RWPE2 (cell line): ENCODE results near the gene RUNX3.

Experiments
- ATAC-seq: fragments of 200-7000 bp; cut with Tn5 transposase; 3 replicates; pipeline ENCODE4 v1.9.1; 2021; ENCODE audit warnings: low read depth
- DNase-seq: peaks from one replicate; pipeline ENCODE4 v3.0.0-alpha.2; 2020; ENCODE audit warnings: low spot score
- H3K27ac ChIP-seq: fragments of 450-650 bp; 2 replicates; pipeline ENCODE4 v1.5.1; 2017; ENCODE audit warnings: mild to moderate bottlenecking; ENCODE audit not compliant: poor library complexity, severe bottlenecking
- H3K27me3 ChIP-seq: fragments of 250-450 bp; sonication (Bioruptor Pico); 2 replicates; pipeline ENCODE4 v1.5.1; 2021; ENCODE audit warnings: mild to moderate bottlenecking, moderate library complexity; ENCODE audit not compliant: insufficient read depth, poor library complexity, severe bottlenecking
- H3K36me3 ChIP-seq: fragments of 250-450 bp; sonication (Bioruptor Pico); 2 replicates; pipeline ENCODE4 v1.5.1; 2020; ENCODE audit warnings: low read depth, mild to moderate bottlenecking, moderate library complexity
- H3K4me1 ChIP-seq: fragments of 250-450 bp; sonication (Bioruptor Pico); 2 replicates; pipeline ENCODE4 v1.5.1; 2021; ENCODE audit warnings: mild to moderate bottlenecking, moderate library complexity; ENCODE audit not compliant: insufficient read depth, poor library complexity, severe bottlenecking
- H3K4me3 ChIP-seq: fragments of 250-450 bp; sonication (Bioruptor Pico); 2 replicates; pipeline ENCODE4 v1.5.1; 2021; ENCODE audit warnings: mild to moderate bottlenecking, moderate library complexity; ENCODE audit not compliant: severe bottlenecking
- H3K9me3 ChIP-seq: fragments of 250-450 bp; sonication (Bioruptor Pico); 2 replicates; pipeline ENCODE4 v1.5.1; 2021; ENCODE audit warnings: mild to moderate bottlenecking, moderate library complexity; ENCODE audit not compliant: severe bottlenecking
- TF ChIP-seq, protein P1 (sequence below): fragments of 450-650 bp; IDR thresholded peaks from one replicate; pipeline ENCODE4 v1.5.1; 2017; ENCODE audit warnings: mild to moderate bottlenecking, moderate library complexity; ENCODE audit not compliant: poor library complexity, severe bottlenecking

Gene RUNX3

DNA sequence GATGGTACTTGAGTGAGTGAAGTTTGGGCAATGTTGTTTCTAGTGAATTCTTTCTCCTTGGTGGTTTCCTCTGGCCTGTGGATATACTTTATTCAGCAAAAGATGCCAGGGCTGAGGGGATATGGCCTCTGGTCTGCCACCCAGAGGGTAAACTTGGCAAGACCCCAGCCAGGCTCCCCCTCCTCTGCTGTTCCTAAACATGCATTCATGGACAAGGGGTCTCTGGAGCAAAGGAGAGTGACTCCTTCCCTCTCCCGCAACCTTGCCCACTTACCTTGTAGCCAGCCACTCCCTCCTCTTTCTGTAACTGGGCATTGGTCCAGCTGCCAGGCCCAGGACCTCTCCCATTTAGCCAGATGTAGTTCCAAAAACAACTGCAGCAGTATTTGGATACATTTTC, 43.8 kb downstream of the RUNX3 start:
- peak; percentile 20 for DNase-seq

DNA sequence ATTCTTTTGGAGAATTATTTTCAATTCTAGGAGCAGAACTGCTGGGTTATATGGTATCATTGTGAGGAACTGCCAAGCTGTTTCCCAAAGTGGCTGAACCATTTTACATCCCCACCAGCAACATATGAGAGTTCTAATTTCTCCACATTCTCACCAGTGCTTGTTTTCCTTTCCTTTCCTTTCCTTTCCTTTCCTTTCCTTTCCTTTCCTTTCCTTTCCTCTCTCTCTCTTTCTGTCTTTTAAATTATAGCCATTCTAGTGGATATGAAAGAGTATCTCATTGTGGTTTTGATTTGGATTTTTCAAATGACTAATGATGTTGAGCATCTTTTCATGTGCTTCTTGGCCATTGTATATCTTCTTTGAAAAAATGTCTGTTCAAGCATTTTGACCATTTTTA, 45.3 kb downstream of the RUNX3 start:
- Histone ChIP-seq H3K4me1 (no peaks in the 10 kb centered on the region), H3K4me3 (no peak overlapping the region), H3K27me3 (peaks cover 8% of the 10 kb centered on the region), H3K36me3 (no peaks in the 10 kb centered on the region), H3K9me3 (peaks cover 6% of the 10 kb centered on the region), H3K27ac (no peak overlapping the region)
- ATAC-seq (no peak), DNase-seq (no peak)
- TF ChIP-seq, protein P1, sequence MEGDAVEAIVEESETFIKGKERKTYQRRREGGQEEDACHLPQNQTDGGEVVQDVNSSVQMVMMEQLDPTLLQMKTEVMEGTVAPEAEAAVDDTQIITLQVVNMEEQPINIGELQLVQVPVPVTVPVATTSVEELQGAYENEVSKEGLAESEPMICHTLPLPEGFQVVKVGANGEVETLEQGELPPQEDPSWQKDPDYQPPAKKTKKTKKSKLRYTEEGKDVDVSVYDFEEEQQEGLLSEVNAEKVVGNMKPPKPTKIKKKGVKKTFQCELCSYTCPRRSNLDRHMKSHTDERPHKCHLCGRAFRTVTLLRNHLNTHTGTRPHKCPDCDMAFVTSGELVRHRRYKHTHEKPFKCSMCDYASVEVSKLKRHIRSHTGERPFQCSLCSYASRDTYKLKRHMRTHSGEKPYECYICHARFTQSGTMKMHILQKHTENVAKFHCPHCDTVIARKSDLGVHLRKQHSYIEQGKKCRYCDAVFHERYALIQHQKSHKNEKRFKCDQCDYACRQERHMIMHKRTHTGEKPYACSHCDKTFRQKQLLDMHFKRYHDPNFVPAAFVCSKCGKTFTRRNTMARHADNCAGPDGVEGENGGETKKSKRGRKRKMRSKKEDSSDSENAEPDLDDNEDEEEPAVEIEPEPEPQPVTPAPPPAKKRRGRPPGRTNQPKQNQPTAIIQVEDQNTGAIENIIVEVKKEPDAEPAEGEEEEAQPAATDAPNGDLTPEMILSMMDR: no peak

More for the DNA sequence above, 43.8 kb downstream of the RUNX3 start:
- no peak for ATAC-seq
- Histone ChIP-seq H3K4me3 (no peak overlapping the region), H3K27me3 (peaks cover 8% of the 10 kb centered on the region), H3K27ac (no peak overlapping the region), H3K36me3 (no peaks in the 10 kb centered on the region), H3K4me1 (no peaks in the 10 kb centered on the region), H3K9me3 (peaks cover 6% of the 10 kb centered on the region)
- TF ChIP-seq, protein P1: no peak

DNA sequence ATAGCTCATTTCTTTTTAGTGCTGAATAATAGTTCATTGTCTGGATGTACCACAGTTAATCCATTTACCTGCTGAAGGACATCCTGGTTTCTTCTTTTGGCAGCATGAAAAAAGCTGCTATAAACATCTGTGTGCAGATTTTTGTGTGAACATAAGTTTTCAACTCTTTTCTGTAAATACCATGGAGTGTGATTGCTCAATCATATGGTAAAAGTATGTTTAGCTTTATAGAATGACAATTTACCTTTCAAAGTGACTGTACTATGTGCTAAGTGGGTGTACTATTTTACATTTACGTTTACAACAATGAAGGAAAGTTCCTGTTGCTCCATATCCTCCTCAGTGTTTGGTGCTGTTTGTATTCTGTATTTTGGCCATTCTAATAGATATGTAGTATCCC, 49.0 kb downstream of the RUNX3 start:
- ATAC-seq (no peak), DNase-seq (no peak)
- H3K27ac ChIP-seq: no peak overlapping the region
- H3K4me1 ChIP-seq: no peaks in the 10 kb centered on the region
- peaks cover 8% of the 10 kb centered on the region for H3K27me3 ChIP-seq
- TF ChIP-seq, protein P1: no peak
- H3K36me3 ChIP-seq: no peaks in the 10 kb centered on the region
- H3K4me3 ChIP-seq: no peak overlapping the region
- peaks cover 6% of the 10 kb centered on the region for H3K9me3 ChIP-seq

DNA sequence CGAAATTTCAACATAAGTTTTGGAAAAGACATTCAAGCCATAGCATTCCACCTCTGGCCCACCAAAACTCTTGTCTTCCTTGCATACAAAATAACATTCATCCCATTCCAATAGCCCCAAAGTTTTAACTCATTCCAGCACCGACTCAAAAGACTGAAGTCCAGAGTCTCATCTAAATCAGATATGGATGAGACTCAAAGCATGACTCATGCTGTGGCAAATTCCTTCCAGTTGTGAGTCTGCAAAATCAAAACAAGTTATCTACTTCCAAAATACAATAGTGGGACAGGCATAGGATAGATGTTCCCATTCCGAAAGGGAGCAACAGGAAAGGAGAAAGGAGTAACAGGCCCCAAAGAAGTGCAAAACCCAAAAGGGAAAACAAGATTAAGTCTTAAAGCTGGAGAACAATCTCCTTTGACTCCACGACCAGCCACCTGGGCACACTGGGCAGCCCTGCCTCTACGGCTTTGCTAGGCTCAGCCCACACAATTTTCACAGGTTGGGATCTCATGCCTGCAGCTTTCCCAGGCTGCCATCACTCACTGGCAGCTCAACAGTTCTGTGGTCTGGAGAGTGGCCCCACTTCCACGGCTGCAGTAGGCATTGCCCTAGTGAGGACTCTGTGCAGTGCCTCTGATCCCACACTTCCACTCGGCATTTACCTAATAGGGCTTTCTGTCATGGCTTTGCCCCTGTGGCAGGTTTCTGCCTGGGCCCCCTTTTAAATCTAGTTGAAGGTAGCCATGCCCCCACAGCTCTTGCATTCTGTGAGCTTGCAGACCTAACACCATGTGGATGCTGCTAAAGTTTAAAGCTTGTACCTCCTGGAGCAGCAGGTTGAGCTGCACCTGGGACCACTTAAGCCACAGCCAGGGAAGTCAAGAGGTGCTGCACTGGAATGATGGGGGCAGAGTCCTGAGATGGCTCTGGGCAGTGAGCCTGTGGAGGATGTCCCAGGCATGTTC, 51.0 kb downstream of the RUNX3 start:
- DNase-seq: peak; percentile 19
- Histone ChIP-seq H3K4me1 (no peaks in the 10 kb centered on the region), H3K27me3 (peaks cover 8% of the 10 kb centered on the region), H3K36me3 (no peaks in the 10 kb centered on the region), H3K9me3 (peaks cover 6% of the 10 kb centered on the region), H3K27ac (no peak overlapping the region), H3K4me3 (no peak overlapping the region)
- TF ChIP-seq, protein P1: no peak
- ATAC-seq: no peak

DNA sequence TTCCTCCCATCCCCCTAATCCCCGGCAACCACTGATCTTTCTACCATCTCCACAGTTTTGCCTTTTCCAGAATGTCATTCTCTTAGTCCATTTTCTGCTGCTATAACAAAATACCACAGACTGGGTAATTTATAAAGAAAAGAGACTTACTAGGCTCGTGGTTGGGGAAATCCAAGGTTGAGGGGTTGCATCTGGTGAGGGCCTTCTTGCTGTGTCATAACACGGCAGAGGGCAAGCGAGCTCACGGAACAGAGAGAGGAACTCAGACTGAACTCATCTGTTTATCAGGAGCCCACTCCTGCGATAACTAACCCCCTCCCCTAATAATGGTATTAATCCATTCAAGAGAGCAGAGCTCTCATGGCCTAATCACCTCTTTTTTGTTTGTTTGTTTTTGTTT, 52.0 kb downstream of the RUNX3 start:
- TF ChIP-seq, protein P1: no peak
- Histone ChIP-seq H3K4me3 (no peak overlapping the region), H3K9me3 (peaks cover 3% of the 10 kb centered on the region), H3K4me1 (no peaks in the 10 kb centered on the region), H3K27me3 (peaks cover 4% of the 10 kb centered on the region), H3K36me3 (no peaks in the 10 kb centered on the region), H3K27ac (no peak overlapping the region)
- ATAC-seq (no peak), DNase-seq (peak; percentile 1)
